Keratinocyte (primary cell): ENCODE data around the gene NINJ1. TPM values are rescaled to one million over a fixed set of nuclear protein-coding genes. Genes with fewer than 3 reads are reported as not detected.

Source experiments
- DNase-seq: peaks from one replicate; pipeline ENCODE4 v3.0.0-alpha.2; 2011; ENCODE audit warnings: low read depth, missing footprints, low spot score
- FAIRE-seq: peaks from 2 replicates; lab custom pipeline; 2011; peaks lifted over from hg19 to GRCh38; lab: Jason Lieb, UNC
- H2AFZ ChIP-seq: 2 replicates; pipeline ENCODE4 v1.6.0; 2012; ENCODE audit warnings: low read length, control low read depth, inconsistent platforms; ENCODE audit not compliant: control insufficient read depth
- H3K27ac ChIP-seq: 2 replicates; pipeline ENCODE4 v1.5.1; 2011; ENCODE audit warnings: low read length; ENCODE audit not compliant: control insufficient read depth, insufficient read depth
- H3K27me3 ChIP-seq: 3 replicates; pipeline ENCODE4 v1.6.0; 2011; ENCODE audit warnings: low read length; ENCODE audit not compliant: control insufficient read depth, insufficient read depth; ENCODE audit errors: extremely low read depth
- H3K36me3 ChIP-seq, 2 experiments: 2 replicates in 1 of 2; 3 replicates in 1 of 2; pipeline ENCODE4 v1.5.1; 2011; ENCODE audit warnings: low read length in 2 of 2, mild to moderate bottlenecking in 1 of 2; ENCODE audit not compliant: control insufficient read depth in 2 of 2, insufficient read depth in 2 of 2; ENCODE audit errors: extremely low read depth in 1 of 2
- H3K4me1 ChIP-seq: 3 replicates; pipeline ENCODE4 v1.5.1; 2011; ENCODE audit warnings: low read length; ENCODE audit not compliant: control insufficient read depth, insufficient read depth; ENCODE audit errors: extremely low read depth
- H3K4me2 ChIP-seq: 3 replicates; pipeline ENCODE4 v1.6.0; 2011; ENCODE audit warnings: low read depth, low read length; ENCODE audit not compliant: control insufficient read depth, insufficient read depth; ENCODE audit errors: extremely low read depth
- H3K4me3 ChIP-seq, 3 experiments: fragments of 200-600 bp in 1 of 3; sonication (generic) in 1 of 3; 2 replicates in 2 of 3; 3 replicates in 1 of 3; pipeline ENCODE4 v1.5.1; 2011 to 2016; ENCODE audit warnings: low read length in 3 of 3, mild to moderate bottlenecking in 3 of 3, control low read depth in 2 of 3, inconsistent platforms in 1 of 3, low read depth in 1 of 3, mixed read lengths in 1 of 3, mixed run types in 1 of 3, moderate library complexity in 1 of 3; ENCODE audit not compliant: control insufficient read depth in 2 of 3, insufficient read depth in 2 of 3; ENCODE audit errors: extremely low read depth in 1 of 3
- H3K79me2 ChIP-seq: 2 replicates; pipeline ENCODE4 v1.6.0; 2012; ENCODE audit warnings: low read length; ENCODE audit not compliant: control insufficient read depth, insufficient read depth
- H3K9ac ChIP-seq: 3 replicates; pipeline ENCODE4 v1.6.0; 2011; ENCODE audit warnings: low read length; ENCODE audit not compliant: control insufficient read depth, insufficient read depth; ENCODE audit errors: extremely low read depth
- H3K9me1 ChIP-seq: 3 replicates; pipeline ENCODE4 v1.6.0; 2011; ENCODE audit warnings: low read length; ENCODE audit not compliant: control insufficient read depth, insufficient read depth; ENCODE audit errors: extremely low read depth
- H3K9me3 ChIP-seq: 2 replicates; pipeline ENCODE4 v1.5.1; 2012; ENCODE audit warnings: low read depth, low read length; ENCODE audit not compliant: control insufficient read depth
- H4K20me1 ChIP-seq: 3 replicates; pipeline ENCODE4 v1.6.0; 2011; ENCODE audit warnings: low read length; ENCODE audit not compliant: control insufficient read depth, insufficient read depth; ENCODE audit errors: extremely low read depth
- CTCF ChIP-seq, 3 experiments: IDR thresholded peaks in 1 of 3; conservative IDR thresholded peaks in 1 of 3; optimal IDR thresholded peaks in 1 of 3; 2 replicates in 2 of 3; 3 replicates in 1 of 3; pipeline versions ENCODE3 to v1.5.1; 2011; ENCODE audit warnings: low read length in 3 of 3, mild to moderate bottlenecking in 3 of 3, moderate library complexity in 2 of 3, control low read depth in 1 of 3, inconsistent platforms in 1 of 3; ENCODE audit not compliant: insufficient read depth in 2 of 3; ENCODE audit errors: extremely low read depth in 1 of 3
- EZH2 ChIP-seq: IDR thresholded peaks from one replicate; pipeline ENCODE4 v1.6.1; 2012; ENCODE audit warnings: inconsistent platforms, mild to moderate bottlenecking, low read length, moderate library complexity
- dilution Hi-C: fragments of 300-500 bp; cut with MboI; formaldehyde crosslinking; loops from one replicate; pipeline ENCODE4 v1.7.0; 2020; ENCODE audit warnings: low sequenced_read_pairs; ENCODE audit not compliant: extremely low pct_ligation_motif_present
- polyA plus RNA-seq, 5 experiments: library from polyadenylated mRNA; depleted of rRNA in 3 of 5; stranded (reverse) in 3 of 5; stranded (forward) in 1 of 5; unstranded in 1 of 5; fragments of >200 nt; gene quantifications; 1 replicate in 1 of 5; 2 replicates in 3 of 5; 3 replicates in 1 of 5; pipeline versions ENCODE4 v1.2.1 to v1.2.3, GENCODE V29; 2011 to 2012; ENCODE audit warnings: missing spikeins in 2 of 5, low read depth in 1 of 5, low replicate concordance in 1 of 5

Gene NINJ1
- polyA plus RNA-seq, 1 donor (not counting 4 experiments of a cell fraction or from before 2014, with no cell fraction given) = 7.4 TPM

- Histone ChIP-seq H3K27me3 (no peaks in the 10 kb centered on the region), H3K4me3 (no peak overlapping the region), H4K20me1 (no peaks in the 10 kb centered on the region), H3K27ac (no peak overlapping the region), H3K36me3 (peaks cover 0 to 8% of the 10 kb centered on the region in 2 experiments), H3K9me3 (no peaks in the 10 kb centered on the region), H2AFZ (no peak overlapping the region), H3K79me2 (no peaks in the 10 kb centered on the region), H3K9ac (no peak overlapping the region), H3K9me1 (no peaks in the 10 kb centered on the region), H3K4me1 (no peaks in the 10 kb centered on the region), H3K4me2 (no peak overlapping the region)
- no peak for FAIRE-seq
- dilution Hi-C loops = no loop called here
- no peak for DNase-seq
- TF ChIP-seq CTCF (optimal IDR thresholded peaks at IDR 0.05 in 1 of 3, IDR thresholded peaks at IDR 0.05 in 1 of 3, conservative IDR thresholded peaks at IDR 0.05 in 1 of 3; ENCODE audit: extremely low read depth in 1 of 3, insufficient read depth in 2 of 3, low read length in 3 of 3) (no peak), EZH2 (no peak)
Measured at GRCh38 chr9:93116072-93116961, 17.7 kb downstream of the NINJ1 start.

GRCh38 chr9:93115486-93116071, 18.5 kb downstream of the NINJ1 start:
- Histone ChIP-seq H3K79me2 (no peaks in the 10 kb centered on the region), H3K9ac (no peak overlapping the region), H3K4me2 (no peak overlapping the region), H3K4me1 (no peaks in the 10 kb centered on the region), H3K27me3 (no peaks in the 10 kb centered on the region), H3K4me3 (no peak overlapping the region), H3K36me3 (peaks cover 4 to 12% of the 10 kb centered on the region in 2 experiments), H2AFZ (no peak overlapping the region), H3K9me3 (no peaks in the 10 kb centered on the region), H3K27ac (no peak overlapping the region), H3K9me1 (peaks cover 3% of the 10 kb centered on the region), H4K20me1 (no peaks in the 10 kb centered on the region)
- TF ChIP-seq CTCF (optimal IDR thresholded peaks at IDR 0.05 in 1 of 3, IDR thresholded peaks at IDR 0.05 in 1 of 3, conservative IDR thresholded peaks at IDR 0.05 in 1 of 3; ENCODE audit: extremely low read depth in 1 of 3, insufficient read depth in 2 of 3, low read length in 3 of 3) (no peak), EZH2 (no peak)
- FAIRE-seq = no peak
- DNase-seq = no peak
- dilution Hi-C loops = no loop called here
